NT2/D1 (cell line): ENCODE data around the gene SLIT1.

Source experiments
- YY1 ChIP-seq: IDR thresholded peaks from 2 replicates; pipeline ENCODE4 v1.6.1; 2011; ENCODE audit not compliant: insufficient read length, insufficient read depth
- ZNF274 ChIP-seq: IDR thresholded peaks from 2 replicates; pipeline ENCODE4 v1.6.1; 2011; ENCODE audit warnings: mild to moderate bottlenecking, low read depth, low read length

DNA sequence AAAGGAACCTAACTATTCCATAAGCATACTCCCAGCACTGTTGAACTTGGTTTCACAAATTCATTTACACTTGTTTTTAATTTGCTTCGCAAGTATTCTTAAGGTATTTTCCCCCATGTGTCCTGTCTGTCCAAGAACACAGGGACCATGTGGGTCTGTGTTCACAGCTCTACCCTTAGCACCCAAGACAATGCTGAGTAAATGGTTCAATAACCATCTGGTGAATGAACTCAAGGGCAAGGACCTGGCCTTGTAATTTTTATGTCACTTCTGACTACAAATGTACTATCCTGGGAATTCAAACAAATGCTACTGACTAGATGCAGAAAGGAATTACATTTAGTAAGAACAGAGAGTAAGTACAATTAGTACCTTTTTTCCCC lies 43.0 kb upstream of the SLIT1 start:
- no peak for TF ChIP-seq ZNF274
- no peak for TF ChIP-seq YY1
